NCI-H1694 (cell line): Measurements from ENCODE around the gene VSX1.

ENCODE experiments used
- DNase-seq: peaks from one replicate; lab custom pipeline; 2025; lab: John Stamatoyannopoulos, UW

VSX1 gene

GRCh38 chr20:25087186-25087929 is 5.4 kb upstream of the VSX1 start:
- DNase-seq, result no peak

DNA sequence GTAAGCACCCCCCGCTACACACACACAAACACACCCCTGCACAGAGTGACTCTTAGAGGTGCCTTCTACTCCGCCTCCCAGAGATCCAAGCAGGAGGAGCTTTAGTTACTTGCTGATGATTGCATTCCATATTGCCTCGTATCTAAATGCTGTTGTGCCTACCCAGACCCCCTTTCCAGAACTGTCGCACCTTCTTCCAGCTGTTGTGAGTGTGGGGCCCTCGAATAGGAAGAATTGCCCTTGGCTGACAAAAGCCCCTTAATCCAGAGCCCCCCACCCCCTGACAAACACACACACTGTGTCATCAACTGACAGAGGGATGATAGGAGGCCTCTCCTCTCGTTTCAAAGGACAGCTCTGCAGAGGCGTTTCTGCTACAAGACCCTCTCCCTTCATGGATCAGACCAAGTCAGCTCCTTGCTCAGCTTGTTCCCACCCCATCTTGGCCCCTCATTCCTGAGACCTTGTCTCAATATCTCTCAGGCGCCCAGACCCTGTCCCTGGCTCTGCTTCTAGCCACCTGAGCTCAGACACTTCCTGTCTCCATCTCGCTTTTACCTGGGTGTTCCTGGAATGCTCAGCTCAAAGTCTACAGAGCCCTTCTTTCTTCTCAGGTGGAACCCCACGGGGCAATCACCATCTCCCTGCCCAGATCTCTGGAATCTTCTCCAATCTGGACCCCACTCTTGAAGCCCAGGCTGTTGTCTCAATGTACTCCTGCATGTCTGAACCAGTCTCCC is 4.0 kb upstream of the VSX1 start:
- no peak for DNase-seq

DNA sequence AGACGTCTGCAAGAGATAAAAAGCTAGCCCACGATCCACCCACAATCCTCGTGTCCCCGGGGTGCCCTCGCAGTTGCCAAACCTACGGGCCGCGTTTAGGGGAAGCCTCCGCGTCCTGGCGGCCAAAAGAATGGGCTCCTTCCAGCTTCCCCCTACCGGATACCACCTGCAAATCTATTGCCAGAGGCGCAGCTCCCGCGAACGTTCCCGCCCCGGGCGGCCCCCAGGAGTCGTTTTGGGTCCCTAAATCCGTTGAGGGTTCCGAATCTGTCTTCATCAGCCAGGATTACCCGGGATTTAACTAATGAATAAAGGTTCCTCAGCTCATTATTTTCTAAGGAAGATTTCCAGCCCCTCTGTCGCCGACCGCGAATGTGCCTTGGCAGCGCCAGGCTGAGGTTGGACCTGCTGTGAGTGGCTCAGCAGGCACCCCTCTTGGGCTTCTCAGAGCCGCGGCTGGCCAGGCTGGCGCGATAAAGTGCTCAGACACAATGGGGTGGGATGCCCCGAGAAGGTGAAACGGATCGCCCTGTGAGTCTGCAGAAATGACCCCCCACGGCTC is 2.8 kb upstream of the VSX1 start:
- DNase-seq, result no peak

DNA sequence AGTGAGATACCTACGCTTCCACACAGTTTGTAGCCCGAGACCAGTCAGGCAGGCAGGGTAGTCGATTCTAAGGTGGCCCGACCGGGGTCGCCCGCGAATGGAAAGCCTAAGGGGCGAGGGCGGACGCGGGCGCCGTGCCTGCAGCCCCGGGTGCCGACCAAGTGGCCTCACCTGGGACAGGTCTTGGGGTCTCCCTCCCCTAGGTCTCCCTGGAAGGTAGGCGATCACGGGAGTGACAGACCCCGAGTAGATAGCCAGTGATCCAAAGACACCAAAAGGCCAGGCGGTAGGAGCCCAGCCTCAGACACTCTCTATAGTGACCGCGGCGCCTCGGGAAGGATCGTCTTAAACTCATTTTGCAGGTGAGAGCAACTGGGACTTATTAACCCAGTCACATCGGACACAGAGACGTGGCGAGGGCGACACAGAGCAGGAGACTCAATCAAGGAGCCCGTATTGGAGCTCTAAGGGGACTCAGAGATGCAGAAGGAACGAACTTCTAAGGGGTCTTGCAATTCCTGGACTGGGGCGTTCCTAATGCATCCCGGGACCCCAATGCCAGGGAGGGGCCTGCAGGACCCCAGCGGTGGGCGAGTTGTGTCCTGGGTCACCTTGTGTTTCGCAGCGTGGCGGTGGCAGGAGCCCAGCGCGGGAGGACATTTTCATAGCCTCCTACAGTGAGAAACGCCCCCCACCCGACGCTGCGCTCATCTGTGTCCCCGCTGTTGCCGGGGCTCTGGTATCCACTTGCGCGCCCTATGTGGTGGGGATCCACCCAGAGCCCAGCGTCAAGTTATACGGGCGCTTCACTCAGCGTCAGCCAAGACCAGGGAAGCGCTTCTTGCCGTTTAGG is 2.1 kb upstream of the VSX1 start:
- no peak for DNase-seq

DNA sequence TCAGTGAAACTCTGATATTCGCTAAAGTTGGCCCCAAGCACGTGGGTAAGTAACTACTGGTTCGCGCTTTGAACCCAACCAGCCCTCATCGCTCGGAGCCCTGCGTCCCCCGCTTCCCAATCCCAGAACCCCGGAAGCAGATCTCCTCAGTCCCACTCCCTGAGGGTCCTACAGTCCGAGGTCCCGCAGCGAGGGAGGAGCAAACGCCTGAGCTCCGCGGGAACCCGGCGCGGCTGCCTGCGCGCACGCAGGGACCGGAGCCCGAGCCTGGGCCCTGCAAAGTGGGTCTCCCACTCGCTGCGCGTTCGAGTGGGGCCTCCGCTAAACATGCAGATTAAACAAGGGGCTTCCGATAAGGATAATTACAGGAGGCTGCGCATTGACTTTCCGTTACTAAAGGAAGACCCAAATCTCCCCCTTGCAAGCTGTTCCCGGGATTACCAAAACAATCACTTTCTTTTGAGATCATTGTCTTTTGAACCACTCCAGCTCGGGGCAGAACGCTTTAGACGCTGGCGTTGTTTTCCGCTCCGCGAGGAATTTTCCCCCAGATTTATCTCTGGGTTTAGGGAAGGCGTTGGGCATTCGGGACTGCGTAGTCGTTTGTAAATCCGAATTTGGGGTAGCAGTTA is 1.3 kb upstream of the VSX1 start:
- DNase-seq, result no peak

- no peak for DNase-seq
These were observed 545 bp upstream of the VSX1 start for GRCh38 chr20:25082498-25082873.

GRCh38 chr20:25081065-25081729 is 744 bp downstream of the VSX1 start:
- DNase-seq, result no peak

DNA sequence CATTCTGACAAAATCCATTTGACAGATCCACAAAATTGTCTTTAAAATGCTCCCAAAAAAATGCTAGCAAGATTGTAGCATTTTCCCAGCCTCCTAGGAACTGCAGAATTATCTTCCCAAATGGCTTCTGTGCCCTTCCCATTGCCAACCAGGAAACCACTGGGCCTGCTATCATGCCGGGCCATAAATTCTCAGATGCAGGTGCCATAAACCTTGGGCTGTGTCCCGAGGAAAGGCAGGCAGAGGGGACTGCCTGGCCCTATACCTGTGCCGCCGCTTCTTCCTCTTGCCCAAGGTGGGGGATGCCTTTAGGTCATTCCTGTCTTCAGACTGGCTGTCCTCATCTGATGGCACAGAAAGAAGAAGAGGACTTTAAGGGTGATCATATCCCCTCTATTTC is 2.8 kb downstream of the VSX1 start:
- no peak for DNase-seq

- no peak for DNase-seq
These were observed 3.3 kb downstream of the VSX1 start for GRCh38 chr20:25078662-25079061.

DNA sequence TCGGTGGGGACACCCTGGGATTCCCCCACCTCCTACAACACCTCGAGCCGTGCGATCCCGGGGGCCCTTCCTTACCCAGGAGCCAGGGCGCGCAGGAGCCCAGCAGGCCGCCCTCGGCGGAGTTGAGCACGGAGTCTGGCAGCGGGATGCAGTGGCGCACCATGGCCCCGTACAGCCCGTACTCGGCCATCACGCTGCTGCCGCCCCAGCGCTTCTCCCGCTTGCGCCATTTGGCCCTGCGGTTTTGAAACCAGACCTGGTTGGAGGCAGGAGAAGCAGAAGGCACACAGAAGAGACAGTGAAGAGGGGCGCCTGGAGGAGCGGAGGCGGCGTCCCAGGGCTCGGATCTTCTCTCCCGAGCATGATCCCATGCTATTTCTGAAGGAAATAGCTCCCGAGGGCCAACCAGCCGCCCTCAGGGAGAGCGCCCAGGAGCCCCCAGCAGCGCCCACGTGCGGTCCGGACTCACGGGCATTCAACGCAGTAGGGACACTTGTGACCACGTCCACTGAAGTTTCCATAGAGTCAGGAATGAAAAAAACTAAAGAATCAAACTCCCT is 4.3 kb downstream of the VSX1 start:
- DNase-seq, result no peak

- peak; percentile 43 for DNase-seq
These were observed 5.0 kb downstream of the VSX1 start for GRCh38 chr20:25076731-25077609.

DNA sequence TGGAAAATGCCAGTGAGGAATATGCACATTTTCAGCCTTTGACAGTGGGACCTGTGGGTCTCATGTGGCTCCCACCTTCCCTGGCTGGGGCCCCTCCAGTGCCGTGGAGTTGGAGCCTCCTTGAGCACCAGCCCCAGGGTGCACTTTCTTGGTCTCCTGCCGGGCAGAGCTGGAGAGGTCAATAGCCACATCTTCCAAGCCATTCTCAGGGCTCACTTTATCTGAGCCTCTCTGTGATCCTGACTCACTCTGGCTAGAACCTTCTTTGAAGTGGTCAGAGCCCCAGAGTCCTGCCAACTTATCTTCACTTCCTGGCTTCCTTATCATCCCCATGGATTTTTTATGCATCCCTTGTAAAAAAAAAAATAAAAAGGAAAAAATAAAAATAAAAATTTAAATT is 5.7 kb downstream of the VSX1 start:
- no peak for DNase-seq

DNA sequence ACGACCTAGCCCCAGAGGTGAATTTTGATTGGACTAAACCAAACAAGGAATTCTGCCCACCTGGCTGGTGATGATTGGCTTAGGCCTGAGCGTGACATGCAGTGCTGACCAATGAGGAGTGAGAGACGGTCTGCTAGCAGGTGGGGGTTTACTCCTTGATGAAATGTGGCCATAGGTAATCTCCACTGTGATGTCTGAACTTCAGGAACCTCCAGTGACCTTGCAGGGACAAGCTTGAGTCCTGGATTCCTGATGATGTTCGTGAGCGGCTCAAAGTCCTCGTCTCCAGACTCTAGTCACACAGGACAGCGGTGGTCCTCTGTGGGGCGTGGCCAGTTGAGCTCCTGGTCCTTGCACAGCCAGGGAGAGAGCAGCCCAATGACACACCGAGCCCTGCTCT is 8.4 kb downstream of the VSX1 start:
- no peak for DNase-seq

DNA sequence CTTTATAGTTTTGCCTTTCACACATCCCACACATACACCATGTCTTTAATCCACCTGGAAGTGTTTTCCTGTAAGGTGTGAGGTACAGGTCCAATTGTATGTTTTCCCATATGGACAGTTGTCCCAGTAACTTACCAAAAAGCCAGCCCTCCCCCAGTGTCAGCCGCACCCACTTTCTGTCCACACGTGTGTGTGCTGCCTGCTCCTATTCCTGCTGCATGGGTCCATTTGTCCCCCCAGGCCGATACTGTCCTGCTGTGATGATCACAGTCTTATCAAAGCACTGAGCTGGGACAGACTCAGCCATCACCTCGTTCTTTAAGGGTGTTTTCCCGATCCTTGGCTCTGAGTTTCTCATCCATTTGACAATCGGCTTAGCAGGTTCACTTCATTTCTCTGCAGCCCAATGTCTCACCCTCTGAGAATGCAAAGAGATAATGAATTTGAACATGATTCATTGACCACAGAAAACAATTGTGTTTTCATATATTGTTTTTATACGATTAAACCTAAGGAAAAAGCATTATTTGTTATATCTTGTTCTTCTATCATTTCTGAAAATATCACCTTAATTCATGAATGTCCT is 9.6 kb downstream of the VSX1 start:
- no peak for DNase-seq

DNA sequence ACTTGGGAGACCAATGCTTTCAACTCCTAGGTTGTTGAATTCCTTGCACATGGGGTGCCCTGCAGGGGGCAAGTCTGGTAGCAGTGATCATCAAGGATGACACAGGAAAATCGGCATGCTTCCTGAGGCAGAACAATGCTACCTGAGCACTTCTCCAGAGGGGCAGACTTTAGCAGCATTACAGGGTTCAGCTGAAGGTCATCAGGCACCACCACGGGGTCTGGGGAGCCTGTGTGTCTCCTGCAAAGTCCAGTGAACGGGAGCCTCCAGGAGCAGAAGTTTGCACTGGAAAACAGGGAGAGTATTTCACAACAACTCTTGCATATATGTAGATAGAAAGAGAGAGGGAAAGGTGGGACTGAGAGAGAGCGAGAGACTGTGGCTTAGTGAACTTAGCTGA is 10.2 kb downstream of the VSX1 start:
- DNase-seq, result no peak

GRCh38 chr20:25070821-25071473 is 11.0 kb downstream of the VSX1 start:
- no peak for DNase-seq

DNA sequence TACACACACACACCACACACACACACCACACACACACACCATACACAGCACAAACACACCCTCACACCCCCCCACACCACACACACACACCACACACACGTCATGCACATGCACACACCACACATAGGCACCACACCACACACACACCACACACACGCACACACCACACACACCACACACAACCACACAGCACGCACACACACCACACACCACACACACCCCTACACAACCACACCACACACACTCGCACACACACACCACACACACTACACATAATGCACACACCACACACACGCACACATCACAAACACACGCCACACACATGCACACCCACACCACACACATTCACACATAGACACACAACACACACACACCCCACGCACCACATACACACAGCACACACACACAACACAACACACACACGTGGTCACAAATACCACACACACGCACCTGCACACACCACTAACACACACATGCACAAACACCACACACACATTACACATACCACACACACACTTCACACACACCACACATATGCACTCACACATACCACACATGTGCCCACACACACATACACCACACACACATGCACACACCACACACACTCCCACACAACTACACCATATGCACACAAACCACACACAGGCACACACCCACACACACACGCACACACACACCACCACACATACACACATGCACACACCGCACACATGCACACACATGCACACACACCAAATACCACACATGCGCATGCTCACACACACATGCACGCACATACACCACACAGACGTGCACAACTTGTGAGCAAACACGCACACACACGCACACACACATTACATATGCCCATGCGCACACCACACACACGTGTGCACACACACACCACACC is 14.6 kb downstream of the VSX1 start:
- no peak for DNase-seq

DNA sequence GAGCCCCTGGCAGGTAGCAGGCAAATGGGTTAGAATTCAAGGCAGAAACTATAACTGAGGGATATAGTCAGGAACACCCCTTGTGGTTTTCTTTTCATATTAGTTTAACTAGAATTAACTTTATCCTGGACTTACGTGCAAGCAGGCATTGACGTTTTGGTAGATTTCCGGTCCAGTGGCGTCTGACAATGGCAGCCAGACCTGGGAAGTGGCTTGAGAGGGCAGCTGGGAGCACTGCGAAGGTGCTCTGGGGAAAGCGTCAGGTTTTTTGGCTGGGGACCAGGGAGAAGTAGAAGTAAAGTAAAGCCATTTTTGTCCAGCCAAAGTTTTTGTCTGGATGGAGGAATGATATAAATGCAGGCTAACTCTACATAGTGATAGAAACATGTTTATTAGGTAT is 15.6 kb downstream of the VSX1 start:
- DNase-seq, result no peak
